HepG2 (cell line): ENCODE results near the gene IL5RA. TPM values are rescaled to one million over a fixed set of nuclear protein-coding genes. Genes with fewer than 3 reads are reported as not detected.

Experiments
- ATF3 ChIP-seq: sonication (generic); formaldehyde crosslinking; IDR thresholded peaks from 2 replicates; pipeline ENCODE4 v1.4.0; 2020; ENCODE audit warnings: missing genetic modification reagents
- BCL6 ChIP-seq: IDR thresholded peaks from 2 replicates; pipeline ENCODE4 v1.6.1; 2016; ENCODE audit warnings: missing genetic modification reagents, missing compliant biosample characterization
- CBX2 ChIP-seq, 2 experiments: fragments of 200-600 bp in 1 of 2; sonication (generic); formaldehyde crosslinking in 1 of 2; IDR thresholded peaks; 2 replicates each; pipeline versions ENCODE4 v1.7.0 to v1.8.1; 2018 to 2022; ENCODE audit warnings: low read depth in 2 of 2, low read length in 1 of 2, mild to moderate bottlenecking in 1 of 2, missing genetic modification reagents in 1 of 2
- CENPBD1 ChIP-seq: sonication (generic); formaldehyde crosslinking; IDR thresholded peaks from 2 replicates; pipeline ENCODE4 v1.8.0; 2022; ENCODE audit warnings: missing genetic modification reagents, low read depth, mild to moderate bottlenecking, borderline replicate concordance
- CENPX ChIP-seq: sonication (generic); formaldehyde crosslinking; IDR thresholded peaks from 2 replicates; pipeline ENCODE4 v1.9.0; 2021; ENCODE audit warnings: mild to moderate bottlenecking, missing genetic modification reagents, moderate library complexity
- FOXA1 ChIP-seq, 2 experiments: fragments of 450-650 bp in 1 of 2; sonication (generic) in 1 of 2; formaldehyde crosslinking in 1 of 2; IDR thresholded peaks; 2 replicates each; pipeline versions ENCODE4 v1.4.0 to v1.6.1; 2016 to 2020; ENCODE audit warnings: missing genetic modification reagents in 1 of 2
- FOXM1 ChIP-seq: sonication (generic); formaldehyde crosslinking; IDR thresholded peaks from 2 replicates; pipeline ENCODE4 v1.5.0; 2020; ENCODE audit warnings: missing genetic modification reagents
- NRL ChIP-seq: sonication (generic); formaldehyde crosslinking; IDR thresholded peaks from 2 replicates; pipeline ENCODE4 v1.5.0; 2020; ENCODE audit warnings: missing genetic modification reagents, mild to moderate bottlenecking, moderate library complexity, borderline replicate concordance
- PBX3 ChIP-seq: sonication (generic); formaldehyde crosslinking; IDR thresholded peaks from 2 replicates; pipeline ENCODE4 v1.8.1; 2023; ENCODE audit warnings: missing genetic modification reagents, inconsistent platforms, borderline replicate concordance
- SIN3B ChIP-seq: fragments of 150-350 bp; IDR thresholded peaks from 2 replicates; pipeline ENCODE4 v1.6.1; 2014; ENCODE audit warnings: low read length
- TBP ChIP-seq: sonication (generic); formaldehyde crosslinking; IDR thresholded peaks from 2 replicates; pipeline ENCODE4 v1.5.0; 2020; ENCODE audit warnings: missing genetic modification reagents
- TERF1 ChIP-seq: sonication (generic); formaldehyde crosslinking; IDR thresholded peaks from 2 replicates; pipeline ENCODE4 v1.8.0; 2022; ENCODE audit warnings: mild to moderate bottlenecking, missing genetic modification reagents, moderate library complexity
- TP53 ChIP-seq: sonication (generic); formaldehyde crosslinking; conservative IDR thresholded peaks from 2 replicates; pipeline ENCODE4 v1.4.0; 2020; ENCODE audit warnings: missing genetic modification reagents
- USF2 ChIP-seq, 2 experiments: sonication (generic) in 1 of 2; formaldehyde crosslinking in 1 of 2; IDR thresholded peaks; 2 replicates each; pipeline versions ENCODE4 v1.5.1 to v1.6.1; 2011 to 2020; ENCODE audit warnings: borderline replicate concordance in 1 of 2, low read depth in 1 of 2, low read length in 1 of 2, mild to moderate bottlenecking in 1 of 2, missing genetic modification reagents in 1 of 2, moderate library complexity in 1 of 2
- ZNF549 ChIP-seq: sonication (generic); formaldehyde crosslinking; IDR thresholded peaks from 2 replicates; pipeline ENCODE4 v1.5.0; 2020; ENCODE audit warnings: missing genetic modification reagents
- ZNF567 ChIP-seq: sonication (generic); formaldehyde crosslinking; IDR thresholded peaks from 2 replicates; pipeline ENCODE4 v1.8.1; 2023; ENCODE audit warnings: mild to moderate bottlenecking, missing genetic modification reagents, borderline replicate concordance
- ZNF674 ChIP-seq: sonication (generic); formaldehyde crosslinking; IDR thresholded peaks from 2 replicates; pipeline ENCODE4 v1.5.0; 2020; ENCODE audit warnings: low read depth, mild to moderate bottlenecking, missing genetic modification reagents
- ZNF691 ChIP-seq: sonication (generic); formaldehyde crosslinking; IDR thresholded peaks from 2 replicates; pipeline ENCODE4 v1.4.0; 2020; ENCODE audit warnings: missing genetic modification reagents, low read depth, mild to moderate bottlenecking, borderline replicate concordance
- ZNF772 ChIP-seq: sonication (generic); formaldehyde crosslinking; IDR thresholded peaks from 2 replicates; pipeline ENCODE4 v1.5.0; 2020; ENCODE audit warnings: mild to moderate bottlenecking, missing genetic modification reagents
- ZNF782 ChIP-seq: sonication (generic); formaldehyde crosslinking; IDR thresholded peaks from 2 replicates; pipeline ENCODE4 v1.4.0; 2020; ENCODE audit warnings: missing genetic modification reagents, mild to moderate bottlenecking, borderline replicate concordance
- ZNF841 ChIP-seq: sonication (generic); formaldehyde crosslinking; IDR thresholded peaks from 2 replicates; pipeline ENCODE4 v1.8.1; 2023; ENCODE audit warnings: missing genetic modification reagents, borderline replicate concordance
- polyA plus RNA-seq, 8 experiments: library from polyadenylated mRNA; depleted of rRNA in 3 of 8; stranded (reverse) in 7 of 8; unstranded in 1 of 8; fragments of >200 nt; fragmentation: Illumina TruSeq in 4 of 8; extraction: Trizol in 4 of 8; gene quantifications; 2 replicates each; pipeline versions ENCODE4 v1.2.1 to v1.2.3, GENCODE V29; 2011 to 2016; ENCODE audit warnings: low read depth in 4 of 8, missing spikeins in 1 of 8, mixed read lengths in 1 of 8; ENCODE audit not compliant: insufficient read depth in 1 of 8
- total RNA-seq, 5 experiments: library from RNA; depleted of rRNA; stranded (reverse); fragments of >200 nt; fragmentation: Illumina TruSeq; extraction: Trizol; gene quantifications; 2 replicates each; pipeline ENCODE4 v1.2.3, GENCODE V29; 2016; ENCODE audit warnings: low read depth in 1 of 5

The IL5RA gene
- total and polyA plus RNA-seq, 2 of the 13 experiments (the other 11 are each of a cell fraction or from before 2014, with no cell fraction given): not detected

GRCh38 chr3:3126477-3127431 is 16.6 kb upstream of the IL5RA start, which contains the start of gene TRNT1 (continued):
- 0 out of 2 replicates have a peak, but pooled peaks have one; percentile 33 for TF ChIP-seq ZNF841 (CRISPR knock-in tag)
- no peak for TF ChIP-seq PBX3 (CRISPR knock-in tag)
- TF ChIP-seq ZNF674 (CRISPR knock-in tag): no peak
- TF ChIP-seq TP53 (CRISPR knock-in tag): 0 out of 2 replicates have a peak, but pooled peaks have one; percentile 21
- no peak for TF ChIP-seq CENPX (CRISPR knock-in tag)
- TF ChIP-seq USF2 (IDR thresholded peaks at IDR 0.05; ENCODE audit: low read depth, low read length): no peak
- peak; percentile 66 for TF ChIP-seq USF2 (CRISPR knock-in tag; IDR thresholded peaks at IDR 0.05; ENCODE audit: borderline replicate concordance)
- no peak; the same call in 1 of the 2 replicates for TF ChIP-seq ZNF691
- TF ChIP-seq CBX2 (IDR thresholded peaks at IDR 0.05; ENCODE audit: low read depth, low read length): no peak
- no peak for TF ChIP-seq CBX2 (CRISPR knock-in tag; IDR thresholded peaks at IDR 0.05; ENCODE audit: low read depth)
- 0 out of 2 replicates have a peak, but pooled peaks have one; percentile 36 for TF ChIP-seq TERF1 (CRISPR knock-in tag)
- TF ChIP-seq SIN3B: no peak
- TF ChIP-seq FOXM1 (CRISPR knock-in tag): no peak
- TF ChIP-seq BCL6 (CRISPR knock-in tag): 0 out of 2 replicates have a peak, but pooled peaks have one; percentile 21
- TF ChIP-seq ZNF567 (CRISPR knock-in tag): no peak
- peak; percentile 82; the same call in 1 of the 2 replicates for TF ChIP-seq ZNF782 (CRISPR knock-in tag)
- peak; percentile 82; the same call in 1 of the 2 replicates for TF ChIP-seq NRL (CRISPR knock-in tag)
- peak; percentile 86; the same call in 1 of the 2 replicates for TF ChIP-seq ZNF772 (CRISPR knock-in tag)
- no peak for TF ChIP-seq ATF3 (CRISPR knock-in tag)
- TF ChIP-seq CENPBD1 (CRISPR knock-in tag): peak; percentile 59; the same call in 1 of the 2 replicates
- TF ChIP-seq FOXA1 (IDR thresholded peaks at IDR 0.05): no peak
- peak; percentile 37 for TF ChIP-seq FOXA1 (CRISPR knock-in tag; IDR thresholded peaks at IDR 0.05)
- TF ChIP-seq TBP: no peak
- no peak for TF ChIP-seq ZNF549 (CRISPR knock-in tag)
